ENCODE measurements around the gene TNRC6B.
"Not testable (repeated sequence)": the region's sequence is repeated elsewhere in the genome, so short reads cannot be mapped to it uniquely, and the experiment has no call there.

TNRC6B gene

DNA sequence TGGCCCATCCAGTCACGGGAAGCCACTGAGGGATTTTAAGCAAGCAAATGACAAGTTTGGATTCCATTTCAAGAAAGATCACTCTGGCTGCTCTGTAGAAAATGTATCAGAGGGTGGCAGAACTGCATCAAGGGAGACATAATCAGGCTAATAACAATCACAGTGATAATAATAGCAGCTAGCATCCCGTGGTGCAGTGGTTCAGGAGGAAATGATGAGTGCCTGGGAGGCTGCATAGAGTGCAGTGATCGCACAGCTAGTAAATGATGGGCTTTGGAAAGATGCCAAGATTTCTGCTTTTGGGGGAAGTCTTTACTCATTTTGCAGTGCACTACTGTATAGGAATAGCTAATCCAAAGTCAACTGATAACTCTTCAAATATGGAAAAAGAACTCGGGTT lies 35.8 kb downstream of the TNRC6B start:
- DNase-seq: no peak

DNA sequence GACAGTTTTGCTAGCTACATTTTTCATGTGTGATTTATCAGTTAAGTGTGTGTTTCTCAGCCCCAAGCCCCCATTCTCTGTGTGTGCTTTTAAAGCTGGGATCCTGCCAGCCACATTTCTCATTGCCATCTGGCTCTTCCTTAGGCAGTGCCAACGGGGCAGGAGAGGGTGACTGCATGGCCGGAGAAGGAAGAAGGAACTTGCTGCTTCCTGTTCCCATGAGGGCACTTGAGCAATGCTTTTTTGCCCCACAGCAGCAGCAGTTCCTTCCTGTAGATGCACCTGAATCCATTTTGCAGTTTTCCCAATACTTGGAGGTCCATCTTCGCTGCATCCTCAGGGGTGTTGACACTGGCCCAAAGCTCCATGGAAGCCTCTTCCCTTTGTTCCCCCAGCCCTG lies 37.5 kb downstream of the TNRC6B start:
- DNase-seq: no peak

DNA sequence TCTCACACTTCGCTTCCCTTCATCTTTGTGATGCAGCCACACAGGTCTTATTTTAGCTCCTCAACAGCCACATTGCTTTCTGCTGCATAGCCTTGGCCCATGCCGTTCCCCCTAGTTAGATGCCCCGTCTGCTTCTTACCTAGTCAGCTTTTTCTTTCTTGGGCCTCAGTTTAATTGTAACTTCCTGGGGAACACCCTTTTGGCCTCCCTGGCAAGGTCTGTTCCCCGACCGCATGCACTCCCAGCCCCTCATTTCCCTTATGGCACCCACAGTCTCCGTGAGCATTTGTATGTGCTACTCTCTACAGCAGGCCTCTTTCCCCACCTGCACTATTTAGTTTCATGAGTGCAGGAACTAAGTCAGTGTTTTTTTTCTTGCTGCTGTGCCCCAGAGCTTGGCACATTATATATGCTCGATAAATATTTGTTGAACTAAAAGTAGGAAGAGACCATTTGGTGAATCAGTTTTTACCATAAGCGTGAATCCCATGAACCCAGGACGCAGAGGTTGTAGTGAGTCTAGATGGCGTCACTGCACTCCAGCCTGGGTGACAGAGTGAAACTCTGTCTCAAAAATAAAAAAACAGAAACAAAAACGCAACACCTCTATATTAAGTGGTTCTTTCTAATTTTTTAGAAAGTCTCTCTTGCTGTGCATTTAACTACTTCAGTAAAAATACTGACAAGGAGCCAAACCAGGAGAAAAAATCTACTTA lies 38.5 kb downstream of the TNRC6B start:
- DNase-seq: no peak

DNA sequence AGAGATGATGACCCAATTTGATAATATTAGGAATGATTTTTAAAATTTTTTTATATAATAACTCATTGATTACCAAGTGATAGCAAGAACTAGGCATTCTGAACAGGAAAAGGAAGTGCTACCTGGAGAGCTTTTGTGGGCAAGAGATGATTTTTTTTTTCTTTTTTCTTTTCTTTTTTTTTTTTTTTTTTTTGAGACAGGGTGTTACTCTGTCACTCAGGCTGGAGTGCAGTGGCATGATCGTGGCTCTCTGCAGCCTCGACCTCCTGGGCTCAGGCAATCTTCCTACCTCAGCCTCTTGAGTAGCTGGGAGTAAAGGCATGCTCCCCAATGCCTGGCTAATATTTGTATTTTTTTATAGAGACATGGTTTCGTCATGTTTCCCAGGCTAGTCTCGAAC lies 40.4 kb downstream of the TNRC6B start:
- no peak for DNase-seq

DNA sequence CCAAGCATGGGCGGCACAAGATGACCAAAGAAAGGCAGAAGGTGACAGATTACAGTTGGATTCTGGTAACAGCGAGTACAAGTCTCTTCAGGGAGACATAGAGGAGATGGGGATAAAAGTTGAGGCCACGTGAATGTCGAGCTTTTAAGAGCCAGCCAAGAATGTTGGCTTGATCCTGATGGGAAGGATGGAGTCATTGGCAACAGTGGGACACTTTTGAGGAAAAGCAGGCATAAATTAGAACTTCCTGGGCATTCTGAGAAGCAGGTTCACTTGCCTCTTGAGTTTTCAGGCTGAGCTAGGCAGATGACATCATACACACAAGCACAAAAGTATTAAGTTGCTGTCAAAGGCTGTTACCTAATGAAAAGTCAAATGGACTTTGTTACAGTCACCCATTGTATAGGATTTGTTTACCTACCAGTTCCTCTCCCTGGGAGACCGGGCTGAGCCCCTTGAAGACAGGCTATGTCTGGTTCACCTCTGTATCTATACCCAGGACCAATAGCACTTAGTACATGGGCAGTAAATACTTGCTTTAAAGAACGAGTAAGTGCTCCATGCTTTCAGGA lies 41.1 kb downstream of the TNRC6B start:
- DNase-seq: no peak

DNA sequence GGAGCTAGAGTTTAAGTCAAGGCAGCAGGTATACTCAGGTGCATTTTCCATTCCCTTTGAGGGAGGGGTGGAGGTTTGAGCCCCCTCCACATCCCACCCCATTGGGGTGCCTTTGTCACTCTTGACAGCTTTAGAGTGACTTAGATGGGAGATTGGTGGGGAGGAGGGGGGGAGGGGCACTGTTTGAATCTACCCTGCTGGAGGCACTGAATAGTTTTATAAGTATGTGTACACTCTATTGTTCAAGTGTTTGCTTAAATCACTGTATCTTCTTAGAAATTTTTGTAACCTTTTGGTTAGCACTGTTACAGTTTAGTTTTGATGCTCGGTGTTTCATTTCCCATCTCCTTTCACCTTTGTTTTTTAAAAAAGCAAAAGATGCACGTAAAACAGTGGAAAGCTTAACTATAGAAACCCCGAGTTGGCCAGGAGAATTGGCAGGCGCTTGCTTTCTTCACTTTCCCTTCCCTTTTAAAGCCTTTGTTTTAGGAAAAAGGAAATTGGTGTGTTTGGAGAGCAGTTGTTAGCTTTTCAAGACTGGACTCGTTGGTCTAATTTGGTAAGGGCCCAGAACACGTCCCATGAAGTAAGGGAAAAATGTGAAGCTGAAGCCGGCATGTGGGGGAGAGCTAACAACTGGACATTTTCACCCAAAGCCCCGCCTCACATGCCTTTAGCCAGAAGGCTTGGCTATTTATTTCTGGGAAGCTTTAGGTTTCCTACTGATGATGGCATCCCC lies 42.8 kb downstream of the TNRC6B start:
- DNase-seq: no peak

DNA sequence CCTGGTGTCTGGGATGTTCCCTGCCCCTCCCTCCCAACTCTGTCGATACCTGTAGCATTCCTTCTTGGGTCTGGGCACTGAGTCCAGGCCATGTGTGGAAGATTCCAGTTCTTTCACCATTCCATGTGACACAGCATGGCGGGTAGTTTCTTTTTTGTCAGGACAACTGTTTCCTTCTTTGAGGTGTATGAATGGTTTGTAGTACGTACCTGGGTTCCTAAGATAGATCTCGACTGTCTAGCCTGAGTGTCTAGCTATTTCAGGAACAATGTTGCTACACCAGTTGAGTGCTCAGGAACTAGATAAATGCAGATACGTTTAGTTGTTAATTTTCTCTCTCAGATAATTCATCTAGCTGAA lies 43.3 kb downstream of the TNRC6B start:
- no peak for DNase-seq

DNA sequence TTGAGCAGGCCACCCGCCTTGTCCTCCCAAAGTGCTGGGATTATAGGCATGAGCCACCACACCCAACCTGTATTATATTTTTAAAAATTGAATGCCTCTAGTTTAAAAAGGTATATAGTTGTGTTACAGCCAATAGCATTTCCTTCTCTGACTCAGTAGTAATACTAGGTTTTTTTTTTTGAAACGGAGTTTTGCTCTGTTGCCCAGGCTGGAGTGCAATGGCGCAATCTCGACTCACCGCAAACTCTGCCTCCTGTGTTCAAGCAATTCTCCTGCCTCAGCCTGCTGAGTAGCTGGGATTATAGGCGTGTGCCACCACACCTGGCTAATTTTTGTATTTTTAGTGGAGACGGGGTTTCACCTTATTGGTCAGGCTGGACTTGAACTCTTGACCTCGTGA lies 45.3 kb downstream of the TNRC6B start:
- DNase-seq: not testable (repeated sequence)

DNA sequence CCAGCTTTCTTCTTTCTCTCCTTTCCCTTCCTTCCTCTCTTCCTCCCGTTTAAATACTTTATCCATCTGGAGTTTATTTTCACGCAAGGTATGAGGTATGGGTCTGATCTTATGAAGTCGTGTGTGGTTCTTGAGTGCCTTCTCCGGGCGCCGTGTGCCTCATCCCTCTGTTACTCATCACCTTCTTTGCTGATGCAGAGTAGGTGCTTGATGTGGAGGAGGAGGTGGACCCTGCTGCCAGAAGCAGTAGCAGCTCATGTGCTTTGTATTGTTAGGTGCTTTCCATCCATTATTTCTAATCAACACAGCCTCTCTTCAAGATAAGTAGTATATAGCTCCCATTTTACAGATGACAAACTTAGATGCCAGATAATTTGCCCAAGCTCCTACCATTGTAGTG lies 47.0 kb downstream of the TNRC6B start:
- no peak for DNase-seq

DNA sequence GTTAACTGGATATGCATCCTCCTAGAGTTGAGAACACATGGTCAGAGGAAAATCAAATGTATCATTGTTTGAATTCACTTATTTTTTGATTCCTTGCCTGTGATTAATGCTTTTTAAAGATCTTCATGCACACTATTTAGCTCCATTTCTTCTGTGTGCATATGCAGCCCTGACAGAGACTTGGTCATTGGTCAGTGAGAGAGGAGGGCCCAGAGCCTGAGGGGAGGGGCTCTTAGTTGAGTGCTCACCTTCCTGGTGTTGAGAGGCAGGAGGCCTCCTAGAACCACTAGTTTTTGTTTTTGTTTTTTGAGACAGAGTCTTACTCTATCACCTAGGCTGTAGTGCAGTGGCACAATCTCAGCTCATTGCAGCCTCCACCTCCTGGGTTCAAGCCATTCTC lies 48.9 kb downstream of the TNRC6B start:
- DNase-seq: no peak

DNA sequence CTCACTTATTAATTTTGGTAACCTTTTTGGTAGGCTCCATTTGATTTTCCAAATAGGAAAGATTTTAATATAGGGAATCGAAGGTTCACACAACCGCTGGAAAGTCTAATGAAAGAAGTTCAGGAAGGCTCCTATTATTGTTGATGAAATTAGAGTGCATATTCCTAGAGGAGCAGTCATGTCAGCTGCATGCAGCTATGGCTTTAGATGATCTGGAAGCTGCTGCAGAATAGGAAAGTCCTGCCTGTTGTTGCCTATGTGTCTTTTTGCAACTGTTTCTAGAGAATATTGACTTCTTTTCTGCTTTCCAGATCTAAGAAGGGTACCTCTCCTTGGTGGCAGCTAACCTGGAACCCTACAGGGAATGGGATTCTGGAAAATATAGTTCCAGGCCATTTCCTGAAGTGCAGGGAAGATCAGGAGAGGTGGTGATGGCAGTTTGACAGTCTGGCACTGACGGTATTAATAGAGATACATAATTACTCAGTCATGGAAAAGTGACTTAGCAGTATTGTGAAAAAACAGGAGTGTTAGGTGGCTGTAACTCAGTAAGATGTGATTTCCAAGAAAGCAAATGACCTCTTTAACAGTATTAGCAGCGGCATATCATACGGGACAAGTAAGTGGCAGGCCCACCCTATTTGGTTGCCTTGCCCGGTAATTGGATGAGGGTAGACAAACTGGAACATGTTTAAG lies 54.0 kb downstream of the TNRC6B start:
- DNase-seq: no peak

DNA sequence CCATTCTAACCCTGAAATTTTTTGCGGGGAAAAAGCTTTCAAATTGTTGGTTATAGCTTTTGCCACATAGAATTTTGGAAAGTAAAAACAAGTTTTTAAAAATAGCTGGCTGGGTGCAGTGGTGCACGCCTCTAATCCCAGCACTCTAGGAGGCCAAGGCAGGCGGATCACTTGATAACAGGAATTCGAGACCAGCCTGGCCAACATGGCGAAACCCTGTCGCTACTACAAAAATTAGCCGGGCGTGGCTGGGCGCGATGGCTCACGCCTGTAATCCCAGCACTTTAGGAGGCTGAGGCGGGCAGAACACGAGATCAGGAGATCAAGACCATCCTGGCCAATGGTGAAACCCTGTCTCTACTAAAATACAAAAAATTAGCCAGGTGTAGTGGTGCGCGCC lies 54.9 kb downstream of the TNRC6B start:
- DNase-seq: no peak

DNA sequence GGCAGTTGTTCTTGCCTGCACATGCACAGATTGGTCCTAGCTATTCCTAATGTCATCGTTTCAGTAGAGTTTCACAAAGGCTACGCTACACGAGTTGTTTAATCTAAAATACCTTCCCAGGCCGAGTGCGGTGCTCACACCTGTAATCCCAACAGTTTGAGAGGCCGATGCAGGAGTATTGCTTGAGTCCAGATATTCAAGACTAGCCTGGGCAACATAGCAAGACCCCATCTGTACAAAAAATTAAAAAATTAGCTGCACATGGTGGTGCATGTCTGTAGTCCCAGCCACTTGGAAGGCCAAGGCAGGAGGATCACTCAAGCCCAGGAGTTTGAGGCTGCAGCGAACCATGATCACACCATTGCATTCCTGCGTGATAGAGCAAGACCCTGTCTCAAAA lies 56.2 kb downstream of the TNRC6B start:
- DNase-seq: no peak

DNA sequence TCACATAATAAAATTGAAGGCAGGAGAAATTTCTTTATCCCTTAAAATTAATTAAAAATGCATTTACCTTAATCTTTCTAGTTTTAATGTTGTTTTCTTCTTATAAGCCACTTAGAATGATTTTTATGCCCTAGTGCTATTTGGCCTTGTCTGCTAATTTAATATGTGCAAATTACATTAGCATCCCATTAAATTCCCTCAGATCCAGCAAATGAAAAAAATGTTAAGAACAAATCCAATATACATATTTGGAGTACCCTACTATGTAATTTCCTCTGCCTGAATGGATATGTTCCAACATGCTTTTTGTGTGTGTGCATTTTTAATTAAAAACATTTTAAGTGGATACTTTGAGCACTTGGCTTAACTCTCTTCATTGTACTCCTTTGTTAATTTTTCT lies 56.9 kb downstream of the TNRC6B start:
- no peak for DNase-seq

DNA sequence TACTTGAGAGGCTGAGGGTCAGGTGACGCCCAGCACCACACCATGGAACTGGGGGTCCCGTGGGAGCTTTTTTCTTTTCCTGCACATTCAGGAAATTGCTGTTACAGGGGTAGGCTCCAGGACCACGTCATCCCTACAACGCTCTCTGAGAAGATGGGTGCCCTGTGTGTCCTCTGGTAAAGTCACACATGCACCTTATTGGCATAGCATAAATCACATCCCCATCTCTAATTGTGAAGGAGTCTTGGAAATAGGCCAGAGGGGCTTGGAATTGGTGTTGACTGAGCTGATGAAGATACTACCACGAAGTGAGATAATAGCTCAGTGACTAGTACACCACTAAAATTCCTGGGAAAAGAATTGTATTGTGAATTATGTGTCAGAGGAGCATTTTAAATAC lies 57.6 kb downstream of the TNRC6B start:
- no peak for DNase-seq

DNA sequence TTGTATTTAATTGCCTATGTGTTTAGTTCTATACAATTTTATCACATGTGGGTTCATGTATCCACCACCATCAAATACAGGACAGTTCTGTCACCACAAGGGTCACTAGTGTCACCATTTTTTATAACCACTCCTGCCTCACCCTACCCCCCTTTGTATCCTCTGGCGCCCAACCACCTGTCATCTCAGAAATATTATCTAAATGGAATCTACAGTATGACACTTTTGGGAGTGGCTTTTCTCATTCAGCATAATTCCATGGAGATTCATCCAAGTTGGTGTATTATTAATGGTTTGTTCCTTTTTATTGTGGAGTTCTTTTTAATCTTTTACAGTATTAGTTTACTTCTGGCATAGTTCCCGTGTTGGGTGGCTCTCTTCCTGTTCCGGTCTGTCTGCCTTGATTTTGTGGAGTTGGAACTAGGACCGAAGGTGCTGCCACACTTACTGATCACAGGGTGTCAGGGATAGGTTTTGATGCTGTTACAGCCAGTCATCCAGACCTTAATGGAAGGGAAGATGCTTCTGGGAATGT lies 58.5 kb downstream of the TNRC6B start:
- DNase-seq: no peak

DNA sequence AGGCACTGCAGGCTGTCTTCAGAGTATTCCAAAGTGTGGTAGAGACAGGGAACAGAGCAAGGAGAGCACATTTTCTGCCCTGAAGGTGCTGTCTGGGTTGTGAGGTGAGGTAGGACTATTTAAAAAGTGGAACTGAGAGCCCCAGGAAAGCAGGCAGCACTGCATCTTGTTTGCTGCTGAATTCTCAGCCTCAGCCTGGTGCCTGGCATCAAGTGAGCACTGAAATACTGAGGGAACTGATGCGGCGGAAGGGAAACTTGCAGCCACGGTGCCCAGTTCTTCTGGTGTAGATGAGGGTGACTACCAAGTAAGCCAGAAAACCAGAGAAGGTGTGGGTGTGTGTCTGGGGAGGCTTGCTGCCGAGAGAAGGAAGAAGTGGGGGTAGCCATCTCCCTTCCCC lies 59.5 kb downstream of the TNRC6B start:
- DNase-seq: no peak

DNA sequence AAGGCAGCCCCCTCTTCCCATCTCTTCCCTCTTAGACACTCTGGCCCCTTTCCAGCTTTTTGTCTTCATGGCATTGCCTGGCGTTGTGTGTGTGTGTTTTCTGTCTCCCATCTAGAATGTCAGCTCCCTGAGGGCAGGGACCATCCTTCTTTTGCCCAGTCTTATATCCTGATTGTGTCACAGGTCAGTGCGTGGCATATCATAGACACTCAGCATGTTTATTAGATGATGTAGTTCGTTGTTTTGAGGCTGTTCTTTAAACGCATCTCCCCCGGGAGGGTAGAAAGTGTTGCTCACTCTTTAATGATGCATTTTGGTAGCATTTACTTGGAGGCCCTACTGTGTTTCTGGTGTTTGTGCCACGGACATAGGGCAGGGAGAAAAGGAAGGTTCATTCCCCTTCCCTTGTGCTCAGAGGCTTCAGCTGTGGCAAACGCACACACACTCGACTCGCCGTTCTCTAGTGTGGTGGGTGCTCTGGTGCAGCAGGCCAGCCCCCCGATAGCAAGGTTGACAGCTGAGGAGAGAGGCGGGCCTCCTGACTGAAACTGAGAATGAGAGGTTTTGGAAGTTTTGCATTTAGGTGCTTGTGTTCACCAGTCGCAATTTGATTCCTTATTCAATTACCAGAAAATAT lies 60.2 kb downstream of the TNRC6B start:
- no peak for DNase-seq

DNA sequence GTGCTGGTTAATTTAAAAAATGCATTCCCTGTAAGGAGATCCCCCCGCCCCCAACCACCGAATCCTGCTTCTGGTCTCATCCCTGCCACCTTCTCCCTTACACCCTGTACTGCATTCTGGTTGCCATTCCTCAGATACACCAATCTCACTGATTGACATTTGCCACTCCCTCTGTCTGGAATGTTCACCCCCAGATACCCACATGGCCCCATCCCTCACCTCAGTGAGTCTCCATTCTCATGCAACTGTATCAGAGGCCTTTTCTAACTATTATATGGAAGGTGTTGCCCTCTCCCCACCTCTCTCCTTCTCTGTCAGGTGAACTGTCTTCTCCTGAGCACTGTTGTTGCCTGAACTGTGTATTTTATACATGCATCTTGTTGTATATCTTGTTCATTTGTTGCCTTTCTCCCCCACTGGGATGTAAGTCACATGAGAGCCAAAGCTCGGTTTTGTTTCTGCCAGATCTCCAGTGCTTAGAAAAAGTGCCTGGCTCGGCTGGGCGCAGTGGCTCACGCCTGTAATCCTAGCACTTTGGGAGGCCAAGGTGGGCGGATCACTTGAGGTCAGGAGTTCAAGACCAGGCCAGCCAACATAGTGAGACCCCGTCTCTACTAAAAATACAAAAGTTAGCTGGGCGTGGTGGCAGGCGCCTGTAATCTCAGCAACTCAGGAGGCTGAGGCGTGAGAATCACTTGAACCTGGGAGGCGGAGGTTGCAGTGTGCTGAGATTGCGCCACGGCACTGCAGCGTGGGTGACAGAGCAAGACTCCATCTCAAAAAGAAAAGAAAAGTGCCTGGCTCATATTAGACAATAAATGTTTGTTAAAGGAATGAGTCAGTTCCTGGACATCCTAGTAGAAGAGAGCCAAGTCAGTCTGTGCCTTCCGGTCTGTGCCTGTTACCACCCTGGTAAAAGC lies 61.0 kb downstream of the TNRC6B start:
- no peak for DNase-seq

DNA sequence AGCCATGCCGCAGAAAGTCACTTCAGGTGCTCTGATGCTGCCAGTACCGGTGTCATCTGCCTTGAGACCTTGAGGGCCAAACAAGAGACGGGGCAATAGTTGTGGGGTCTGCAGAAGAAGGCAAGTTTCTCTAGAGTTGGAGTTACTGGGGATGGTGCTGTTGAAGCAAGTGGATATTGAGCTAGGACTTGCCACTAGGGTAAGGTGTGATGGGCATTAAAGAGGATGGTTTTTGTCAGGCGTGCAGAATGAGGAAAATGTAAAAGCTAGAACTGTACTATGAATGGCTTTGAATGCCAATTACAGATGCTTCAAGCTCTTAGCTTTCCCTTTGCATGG lies 61.6 kb downstream of the TNRC6B start:
- DNase-seq: no peak

DNA sequence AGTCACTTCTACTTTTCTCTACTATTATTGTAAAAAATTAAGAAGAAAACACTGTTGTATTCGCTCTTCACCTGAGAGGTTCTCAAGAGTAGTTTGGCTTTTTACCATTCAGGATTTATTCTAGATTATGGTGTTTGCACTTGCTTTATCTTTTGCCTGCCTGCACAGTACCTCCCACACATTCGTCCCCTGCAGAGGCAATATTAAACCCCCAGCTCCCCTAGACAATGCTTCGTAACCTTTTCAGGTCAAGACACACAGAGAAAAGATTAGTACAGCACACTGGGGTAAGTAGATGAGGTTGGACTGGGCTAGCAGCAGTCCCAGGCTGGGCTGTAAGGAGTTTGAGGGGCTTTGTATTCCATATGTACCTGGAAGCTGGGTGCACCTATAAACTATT lies 62.4 kb downstream of the TNRC6B start:
- no peak for DNase-seq

DNA sequence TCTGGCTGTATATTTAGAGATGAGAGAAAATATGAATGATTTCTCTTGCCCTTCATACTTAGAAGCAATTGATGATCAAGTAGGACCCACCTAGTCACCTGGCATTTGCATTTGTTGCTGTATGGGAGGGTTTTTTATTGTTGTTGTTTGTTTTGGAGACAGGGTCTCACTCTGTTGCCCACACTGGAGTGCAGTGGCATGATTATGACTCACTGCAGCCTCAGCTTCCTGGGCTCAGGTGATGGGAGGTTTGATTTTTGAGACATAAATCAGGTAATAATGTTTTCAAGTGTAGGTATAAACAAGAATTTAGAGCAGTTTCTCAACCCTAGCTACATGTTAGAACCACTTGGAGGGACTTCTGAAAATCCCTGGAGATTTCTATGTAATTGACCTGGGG lies 63.0 kb downstream of the TNRC6B start:
- no peak for DNase-seq

Data from activated gamma-delta T cell (primary cell).